GM19324 (cell line): ENCODE data around the gene PICK1.
"Not testable (repeated sequence)": the region's sequence is repeated elsewhere in the genome, so short reads cannot be mapped to it uniquely, and the experiment has no call there.

Experiments used
- ATAC-seq: cut with Tn5 transposase; IDR thresholded peaks from one replicate; pipeline ENCODE4 v1.9.1; 2021; ENCODE audit warnings: mild to moderate bottlenecking, moderate library complexity; ENCODE audit not compliant: unreplicated experiment, low FRiP score

Gene PICK1

GRCh38 chr22:38110863-38111852 lies 54.0 kb downstream of the PICK1 start:
- ATAC-seq = no peak

GRCh38 chr22:38111925-38112355 lies 54.7 kb downstream of the PICK1 start:
- no peak for ATAC-seq

- no peak for ATAC-seq
These were observed 55.2 kb downstream of the PICK1 start for GRCh38 chr22:38112381-38112780.

GRCh38 chr22:38114484-38115398 lies 57.5 kb downstream of the PICK1 start:
- no peak for ATAC-seq

GRCh38 chr22:38115423-38116205 lies 58.4 kb downstream of the PICK1 start:
- ATAC-seq = no peak

- ATAC-seq = not testable (repeated sequence)
These were observed 60.4 kb downstream of the PICK1 start for GRCh38 chr22:38117556-38117955.

GRCh38 chr22:38118182-38118581 lies 61.0 kb downstream of the PICK1 start:
- ATAC-seq = no peak

GRCh38 chr22:38118747-38119146 lies 61.5 kb downstream of the PICK1 start:
- not testable (repeated sequence) for ATAC-seq

GRCh38 chr22:38120359-38121110 lies 63.3 kb downstream of the PICK1 start:
- no peak for ATAC-seq

GRCh38 chr22:38122616-38123015 lies 65.4 kb downstream of the PICK1 start:
- no peak for ATAC-seq

GRCh38 chr22:38124236-38124974 lies 67.2 kb downstream of the PICK1 start:
- no peak for ATAC-seq

GRCh38 chr22:38125038-38125610 lies 67.9 kb downstream of the PICK1 start:
- no peak for ATAC-seq
